ENCODE measurements around the gene TUBA4A. TPM values are rescaled to one million over a fixed set of nuclear protein-coding genes. Genes with fewer than 3 reads are reported as not detected.

The TUBA4A gene
- total RNA-seq, 1 donor from 2014 or later: 78.7 TPM

GRCh38 chr2:219218217-219218731 is 35.4 kb downstream of the TUBA4A start:
- Histone ChIP-seq H3K4me3 (ENCODE audit: low read depth, low read length) (peak overlapping the region; percentile 43), H3K27me3 (ENCODE audit: control insufficient read depth, insufficient read depth, low read length) (no peaks in the 10 kb centered on the region), H3K36me3 (ENCODE audit: control insufficient read depth, insufficient read depth, low read length) (peaks cover 2% of the 10 kb centered on the region)
- TF ChIP-seq CTCF (IDR thresholded peaks at IDR 0.05; ENCODE audit: insufficient read depth, low read length, poor library complexity, severe bottlenecking): no peak
- DNase-seq (ENCODE audit: low read depth): no peak

- peaks cover 3% of the 10 kb centered on the region for H3K36me3 ChIP-seq (ENCODE audit: control insufficient read depth, insufficient read depth, low read length)
Observed at GRCh38 chr2:219216535-219216915, 37.2 kb downstream of the TUBA4A start.

GRCh38 chr2:219215871-219216534 is 37.7 kb downstream of the TUBA4A start:
- DNase-seq (ENCODE audit: low read depth): no peak
- no peaks in the 10 kb centered on the region for H3K27me3 ChIP-seq (ENCODE audit: control insufficient read depth, insufficient read depth, low read length)
- peaks cover 3% of the 10 kb centered on the region for H3K36me3 ChIP-seq (ENCODE audit: control insufficient read depth, insufficient read depth, low read length)
- TF ChIP-seq CTCF (IDR thresholded peaks at IDR 0.05; ENCODE audit: insufficient read depth, low read length, poor library complexity, severe bottlenecking): no peak
- H3K4me3 ChIP-seq (ENCODE audit: low read depth, low read length): no peak overlapping the region

More at GRCh38 chr2:219216535-219216915, 37.2 kb downstream of the TUBA4A start:
- DNase-seq (ENCODE audit: low read depth): no peak
- no peaks in the 10 kb centered on the region for H3K27me3 ChIP-seq (ENCODE audit: control insufficient read depth, insufficient read depth, low read length)
- no peak for TF ChIP-seq CTCF (IDR thresholded peaks at IDR 0.05; ENCODE audit: insufficient read depth, low read length, poor library complexity, severe bottlenecking)
- no peak overlapping the region for H3K4me3 ChIP-seq (ENCODE audit: low read depth, low read length)

GRCh38 chr2:219214786-219215185 is 38.9 kb downstream of the TUBA4A start:
- H3K36me3 ChIP-seq (ENCODE audit: control insufficient read depth, insufficient read depth, low read length): peaks cover 5% of the 10 kb centered on the region
- TF ChIP-seq CTCF (IDR thresholded peaks at IDR 0.05; ENCODE audit: insufficient read depth, low read length, poor library complexity, severe bottlenecking): no peak
- H3K27me3 ChIP-seq (ENCODE audit: control insufficient read depth, insufficient read depth, low read length): no peaks in the 10 kb centered on the region
- no peak for DNase-seq (ENCODE audit: low read depth)
- H3K4me3 ChIP-seq (ENCODE audit: low read depth, low read length): no peak overlapping the region

- no peak for DNase-seq (ENCODE audit: low read depth)
Observed at GRCh38 chr2:219214141-219214540, 39.6 kb downstream of the TUBA4A start.

More at GRCh38 chr2:219214141-219214540, 39.6 kb downstream of the TUBA4A start:
- TF ChIP-seq CTCF (IDR thresholded peaks at IDR 0.05; ENCODE audit: insufficient read depth, low read length, poor library complexity, severe bottlenecking): no peak
- Histone ChIP-seq H3K36me3 (ENCODE audit: control insufficient read depth, insufficient read depth, low read length) (peaks cover 5% of the 10 kb centered on the region), H3K27me3 (ENCODE audit: control insufficient read depth, insufficient read depth, low read length) (no peaks in the 10 kb centered on the region), H3K4me3 (ENCODE audit: low read depth, low read length) (no peak overlapping the region)
